Neural cell (in vitro differentiated cells): ENCODE measurements around the gene RPS16.

Source experiments
- EP300 ChIP-seq: fragments of 450-650 bp; conservative IDR thresholded peaks from 2 replicates; pipeline ENCODE4 v1.6.1; 2014; ENCODE audit warnings: antibody characterized with exemption, mild to moderate bottlenecking, moderate library complexity; ENCODE audit not compliant: poor library complexity, severe bottlenecking
- EZH2 ChIP-seq: fragments of 200-600, 300-800 bp; shearing (Covaris generic), sonication (generic); IDR thresholded peaks from 2 replicates; pipeline ENCODE4 v1.6.1; 2014; ENCODE audit warnings: antibody characterized with exemption, low read length, borderline replicate concordance, mild to moderate bottlenecking; ENCODE audit not compliant: insufficient read depth, poor library complexity, severe bottlenecking
- MXI1 ChIP-seq: fragments of 450-650 bp; conservative IDR thresholded peaks from 2 replicates; pipeline ENCODE4 v1.6.1; 2014; ENCODE audit warnings: antibody characterized with exemption, mild to moderate bottlenecking; ENCODE audit not compliant: poor library complexity, severe bottlenecking
- POLR2AphosphoS5 ChIP-seq: IDR thresholded peaks from 2 replicates; pipeline ENCODE4 v1.6.1; 2012
- RAD21 ChIP-seq: fragments of 450-650 bp; conservative IDR thresholded peaks from 2 replicates; pipeline ENCODE4 v1.6.1; 2014; ENCODE audit warnings: antibody characterized with exemption, mild to moderate bottlenecking, moderate library complexity
- SMC3 ChIP-seq: fragments of 450-650 bp; conservative IDR thresholded peaks from 2 replicates; pipeline ENCODE4 v1.6.1; 2014; ENCODE audit warnings: antibody characterized with exemption, mild to moderate bottlenecking, moderate library complexity; ENCODE audit not compliant: poor library complexity
- TAF1 ChIP-seq: IDR thresholded peaks from 2 replicates; pipeline ENCODE4 v1.6.1; 2012; ENCODE audit warnings: low read depth
- TF ChIP-seq, protein P1 (sequence below): fragments of 450-650 bp; IDR thresholded peaks from 2 replicates; pipeline ENCODE4 v1.5.1; 2014; ENCODE audit warnings: antibody characterized with exemption, mild to moderate bottlenecking, moderate library complexity; ENCODE audit not compliant: poor library complexity, severe bottlenecking
- TF ChIP-seq, protein P2 (sequence below): IDR thresholded peaks from 2 replicates; pipeline ENCODE4 v1.6.1; 2012; ENCODE audit warnings: borderline replicate concordance

DNA sequence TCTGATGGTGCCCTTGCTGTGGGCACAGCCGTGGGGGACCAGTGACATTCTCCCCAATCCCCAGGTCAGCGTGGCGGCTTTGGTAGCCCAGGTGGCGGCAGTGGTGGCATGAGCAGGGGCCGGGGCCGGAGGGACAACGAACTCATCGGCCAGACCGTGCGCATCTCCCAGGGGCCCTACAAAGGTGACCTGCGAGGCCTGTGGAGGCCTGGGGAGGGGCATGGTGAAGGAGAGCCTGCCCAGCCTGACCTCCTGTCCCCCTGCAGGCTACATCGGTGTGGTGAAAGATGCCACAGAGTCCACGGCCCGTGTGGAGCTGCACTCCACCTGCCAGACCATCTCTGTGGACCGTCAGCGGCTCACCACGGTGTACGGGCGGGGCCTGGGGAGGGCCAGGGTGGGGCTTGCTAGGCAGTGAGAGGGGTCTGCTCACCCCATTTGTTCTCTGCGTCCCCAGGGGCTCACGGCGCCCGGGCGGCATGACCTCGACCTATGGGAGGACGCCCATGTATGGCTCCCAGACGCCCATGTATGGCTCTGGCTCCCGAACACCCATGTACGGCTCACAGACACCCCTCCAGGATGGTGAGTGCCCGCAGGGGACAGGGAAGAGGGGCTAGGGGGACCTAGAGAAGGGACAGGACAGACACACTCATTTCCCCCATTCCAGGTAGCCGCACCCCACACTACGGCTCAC lies 37.1 kb upstream of the RPS16 start:
- TF ChIP-seq, protein P1, sequence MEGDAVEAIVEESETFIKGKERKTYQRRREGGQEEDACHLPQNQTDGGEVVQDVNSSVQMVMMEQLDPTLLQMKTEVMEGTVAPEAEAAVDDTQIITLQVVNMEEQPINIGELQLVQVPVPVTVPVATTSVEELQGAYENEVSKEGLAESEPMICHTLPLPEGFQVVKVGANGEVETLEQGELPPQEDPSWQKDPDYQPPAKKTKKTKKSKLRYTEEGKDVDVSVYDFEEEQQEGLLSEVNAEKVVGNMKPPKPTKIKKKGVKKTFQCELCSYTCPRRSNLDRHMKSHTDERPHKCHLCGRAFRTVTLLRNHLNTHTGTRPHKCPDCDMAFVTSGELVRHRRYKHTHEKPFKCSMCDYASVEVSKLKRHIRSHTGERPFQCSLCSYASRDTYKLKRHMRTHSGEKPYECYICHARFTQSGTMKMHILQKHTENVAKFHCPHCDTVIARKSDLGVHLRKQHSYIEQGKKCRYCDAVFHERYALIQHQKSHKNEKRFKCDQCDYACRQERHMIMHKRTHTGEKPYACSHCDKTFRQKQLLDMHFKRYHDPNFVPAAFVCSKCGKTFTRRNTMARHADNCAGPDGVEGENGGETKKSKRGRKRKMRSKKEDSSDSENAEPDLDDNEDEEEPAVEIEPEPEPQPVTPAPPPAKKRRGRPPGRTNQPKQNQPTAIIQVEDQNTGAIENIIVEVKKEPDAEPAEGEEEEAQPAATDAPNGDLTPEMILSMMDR, result no peak
- TF ChIP-seq EP300 (no peak), RAD21 (no peak), TAF1 (no peak), EZH2 (no peak), POLR2AphosphoS5 (no peak), MXI1 (no peak), SMC3 (no peak)
- TF ChIP-seq, protein P2, sequence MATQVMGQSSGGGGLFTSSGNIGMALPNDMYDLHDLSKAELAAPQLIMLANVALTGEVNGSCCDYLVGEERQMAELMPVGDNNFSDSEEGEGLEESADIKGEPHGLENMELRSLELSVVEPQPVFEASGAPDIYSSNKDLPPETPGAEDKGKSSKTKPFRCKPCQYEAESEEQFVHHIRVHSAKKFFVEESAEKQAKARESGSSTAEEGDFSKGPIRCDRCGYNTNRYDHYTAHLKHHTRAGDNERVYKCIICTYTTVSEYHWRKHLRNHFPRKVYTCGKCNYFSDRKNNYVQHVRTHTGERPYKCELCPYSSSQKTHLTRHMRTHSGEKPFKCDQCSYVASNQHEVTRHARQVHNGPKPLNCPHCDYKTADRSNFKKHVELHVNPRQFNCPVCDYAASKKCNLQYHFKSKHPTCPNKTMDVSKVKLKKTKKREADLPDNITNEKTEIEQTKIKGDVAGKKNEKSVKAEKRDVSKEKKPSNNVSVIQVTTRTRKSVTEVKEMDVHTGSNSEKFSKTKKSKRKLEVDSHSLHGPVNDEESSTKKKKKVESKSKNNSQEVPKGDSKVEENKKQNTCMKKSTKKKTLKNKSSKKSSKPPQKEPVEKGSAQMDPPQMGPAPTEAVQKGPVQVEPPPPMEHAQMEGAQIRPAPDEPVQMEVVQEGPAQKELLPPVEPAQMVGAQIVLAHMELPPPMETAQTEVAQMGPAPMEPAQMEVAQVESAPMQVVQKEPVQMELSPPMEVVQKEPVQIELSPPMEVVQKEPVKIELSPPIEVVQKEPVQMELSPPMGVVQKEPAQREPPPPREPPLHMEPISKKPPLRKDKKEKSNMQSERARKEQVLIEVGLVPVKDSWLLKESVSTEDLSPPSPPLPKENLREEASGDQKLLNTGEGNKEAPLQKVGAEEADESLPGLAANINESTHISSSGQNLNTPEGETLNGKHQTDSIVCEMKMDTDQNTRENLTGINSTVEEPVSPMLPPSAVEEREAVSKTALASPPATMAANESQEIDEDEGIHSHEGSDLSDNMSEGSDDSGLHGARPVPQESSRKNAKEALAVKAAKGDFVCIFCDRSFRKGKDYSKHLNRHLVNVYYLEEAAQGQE, result no peak
